Inflammatory macrophage treated with lipopolysaccharide for 1 hour (primary cell): ENCODE measurements around the gene COL4A1.

Source experiments
- DNase-seq, 2 donors: peaks; one replicate each; pipeline ENCODE4 v3.0.0-alpha.2; 2020 to 2022

The COL4A1 gene

DNA sequence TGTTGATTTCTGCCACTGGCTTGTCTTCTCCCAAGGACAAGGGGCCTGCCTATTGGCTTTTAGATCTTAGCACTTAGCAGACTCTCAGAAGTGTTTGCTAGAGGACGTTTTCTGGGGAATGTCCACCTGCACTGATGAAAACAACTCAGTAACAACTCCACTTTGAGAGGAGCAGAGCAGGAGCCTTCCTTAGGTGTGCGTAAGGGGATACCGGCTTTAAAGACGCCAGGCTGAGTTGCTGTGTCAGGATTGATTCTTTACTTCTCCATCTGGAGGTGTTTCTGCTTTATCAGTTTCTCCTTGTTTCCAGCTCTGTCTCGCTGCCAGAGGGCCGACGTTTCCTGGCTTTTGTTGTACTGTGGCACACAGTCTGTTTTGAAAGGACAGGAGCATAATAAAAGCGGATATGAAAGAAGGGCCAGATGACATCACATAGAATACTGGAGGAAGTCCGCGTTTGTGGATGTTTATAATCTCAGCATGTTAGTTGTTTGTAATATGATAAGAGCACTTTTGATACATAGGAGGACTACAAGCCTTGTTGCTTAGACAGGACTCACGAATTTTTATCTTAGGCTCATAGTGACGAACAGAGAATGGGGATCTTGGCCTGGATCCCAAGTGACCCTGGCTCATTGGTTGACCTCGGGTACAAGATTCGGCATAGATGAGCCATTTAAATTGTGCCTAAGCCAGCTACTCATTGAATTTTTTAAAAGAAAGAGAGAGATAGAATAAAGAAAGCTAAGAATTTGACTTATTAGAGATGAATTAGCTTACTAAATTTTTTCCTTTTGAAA, 34.7 kb upstream of the COL4A1 start:
- peak; percentile 38 to 47 for DNase-seq

DNA sequence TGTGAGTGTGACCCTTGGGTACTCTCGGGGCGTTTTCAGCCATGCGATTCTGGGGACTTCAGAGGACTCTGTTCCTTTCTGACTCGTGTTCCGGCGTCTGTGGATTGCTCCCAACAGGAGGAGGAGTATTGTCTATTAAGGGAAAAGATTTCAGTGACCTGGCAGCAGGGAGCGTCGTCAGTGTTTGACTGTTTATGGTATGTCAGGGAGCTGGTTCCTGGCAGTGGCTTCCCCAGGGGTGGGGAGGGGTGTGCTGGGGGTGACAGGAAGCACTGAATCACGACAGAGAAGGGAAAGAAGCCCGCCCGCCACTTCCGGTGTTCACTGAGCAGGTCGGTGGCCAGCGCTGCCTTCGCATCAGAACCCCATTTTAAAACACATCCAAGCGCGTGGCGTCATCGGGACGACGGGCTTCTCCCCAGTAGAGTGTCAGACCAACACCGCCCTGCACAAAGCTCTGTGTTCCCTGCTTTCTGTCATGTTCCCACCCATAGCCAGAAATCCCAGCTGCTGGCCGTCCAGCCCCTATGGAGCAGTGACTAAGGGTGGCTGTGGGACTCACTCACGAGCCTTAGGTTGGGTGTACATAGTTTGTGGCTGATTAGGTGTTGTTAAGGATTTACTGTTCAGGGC, 34.0 kb upstream of the COL4A1 start:
- DNase-seq: peak; percentile 17 to 19

DNA sequence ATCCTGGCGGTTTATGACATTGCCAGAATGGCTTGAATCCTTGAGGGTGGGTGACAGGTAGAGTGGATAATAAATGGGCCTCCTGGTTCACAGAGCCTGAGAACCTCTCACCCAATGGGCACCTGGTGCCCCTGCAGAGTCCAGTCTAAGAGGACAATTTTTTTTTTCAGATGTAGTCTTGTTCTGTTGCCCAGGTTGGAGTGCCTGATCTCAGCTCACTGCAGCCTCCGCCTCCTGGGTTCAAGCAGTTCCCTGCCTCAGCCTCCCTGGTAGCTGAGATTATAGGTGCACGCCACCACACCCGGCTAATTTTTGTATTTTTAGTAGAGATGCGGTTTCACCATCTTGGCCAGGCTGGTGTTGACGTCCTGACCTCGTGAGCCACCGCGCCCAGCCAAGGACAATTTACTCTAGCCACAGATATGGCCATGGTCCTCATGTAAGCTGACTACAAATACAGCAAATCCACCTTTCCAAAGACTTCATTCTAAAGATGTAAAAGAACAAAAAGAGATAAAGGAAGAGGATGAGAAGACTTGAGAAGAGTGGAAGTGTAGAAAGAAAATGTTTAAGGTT, 33.1 kb upstream of the COL4A1 start:
- DNase-seq: no peak

DNA sequence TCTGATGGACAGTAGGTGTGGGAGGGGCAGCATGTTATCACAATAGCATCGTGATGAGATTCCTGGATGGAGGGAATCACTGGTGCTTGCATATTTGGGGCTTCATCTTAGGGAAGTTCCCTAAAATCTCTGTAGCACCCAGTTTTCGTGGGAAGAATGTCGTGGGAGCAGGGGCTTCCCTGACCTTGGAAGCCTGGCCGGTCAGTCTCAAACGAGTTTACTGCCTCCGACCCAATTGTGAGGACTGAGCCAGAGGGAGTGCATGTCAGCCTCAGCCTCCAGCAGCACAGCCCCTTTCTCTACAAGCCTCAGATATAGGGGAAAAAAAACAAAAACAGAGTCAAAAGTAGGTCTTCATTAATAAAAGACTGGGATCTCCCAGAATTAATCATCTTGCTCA, 32.3 kb upstream of the COL4A1 start:
- DNase-seq: no peak

DNA sequence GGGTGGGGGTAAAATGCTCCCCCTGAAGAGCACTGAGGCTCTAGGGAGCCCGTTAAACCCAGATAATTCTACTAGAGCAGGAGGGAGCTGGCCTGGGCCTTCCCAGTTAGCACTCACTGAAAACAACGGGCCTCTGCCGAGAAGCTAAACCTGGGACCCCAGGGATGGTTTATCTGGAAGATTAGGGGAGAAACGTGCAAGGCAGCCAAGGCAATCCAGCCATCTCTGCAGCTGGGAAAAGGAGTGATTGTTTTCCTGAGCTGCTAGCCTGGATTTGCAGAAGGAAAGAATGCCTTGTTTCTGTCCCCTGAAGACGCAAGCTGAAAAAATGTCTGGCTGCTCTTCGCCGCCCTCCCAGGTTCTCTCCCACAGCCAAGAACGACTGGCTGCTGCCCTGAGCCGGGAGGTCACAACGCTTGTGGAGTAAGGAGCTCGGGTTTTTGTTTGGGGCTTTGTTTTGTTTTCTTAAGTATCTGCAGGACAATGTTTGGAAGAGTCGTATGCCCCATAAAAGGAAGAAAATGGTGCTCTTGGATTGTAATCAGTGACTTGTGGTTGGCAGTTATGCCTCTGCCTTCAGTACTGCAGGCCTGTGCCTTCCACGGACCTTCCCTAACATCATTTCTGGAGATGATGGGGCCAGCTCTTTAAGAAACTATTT, 31.6 kb upstream of the COL4A1 start:
- no peak for DNase-seq

- no peak for DNase-seq
These were observed 30.3 kb upstream of the COL4A1 start for GRCh38 chr13:110337247-110337646.

DNA sequence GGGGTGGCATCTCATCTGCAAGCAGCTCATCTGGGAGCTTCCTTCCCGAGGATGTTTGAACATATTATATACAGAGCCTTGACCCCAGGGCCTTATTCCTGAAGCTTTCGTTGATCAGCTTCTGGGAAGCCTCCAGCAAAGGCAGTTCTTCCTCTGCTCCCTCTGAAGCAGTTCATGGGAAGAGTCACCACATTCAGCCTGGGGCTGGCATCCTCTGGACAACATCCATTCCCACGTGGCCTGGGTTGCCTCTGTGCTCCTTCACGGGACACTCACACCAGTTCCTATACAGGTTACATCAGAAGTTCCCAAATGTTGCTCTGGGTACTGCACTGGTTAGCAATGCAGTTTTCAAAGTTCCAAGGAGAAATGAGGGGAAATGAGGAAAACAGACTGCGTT, 29.7 kb upstream of the COL4A1 start:
- no peak for DNase-seq

GRCh38 chr13:110336108-110336507, 29.2 kb upstream of the COL4A1 start:
- DNase-seq: no peak

DNA sequence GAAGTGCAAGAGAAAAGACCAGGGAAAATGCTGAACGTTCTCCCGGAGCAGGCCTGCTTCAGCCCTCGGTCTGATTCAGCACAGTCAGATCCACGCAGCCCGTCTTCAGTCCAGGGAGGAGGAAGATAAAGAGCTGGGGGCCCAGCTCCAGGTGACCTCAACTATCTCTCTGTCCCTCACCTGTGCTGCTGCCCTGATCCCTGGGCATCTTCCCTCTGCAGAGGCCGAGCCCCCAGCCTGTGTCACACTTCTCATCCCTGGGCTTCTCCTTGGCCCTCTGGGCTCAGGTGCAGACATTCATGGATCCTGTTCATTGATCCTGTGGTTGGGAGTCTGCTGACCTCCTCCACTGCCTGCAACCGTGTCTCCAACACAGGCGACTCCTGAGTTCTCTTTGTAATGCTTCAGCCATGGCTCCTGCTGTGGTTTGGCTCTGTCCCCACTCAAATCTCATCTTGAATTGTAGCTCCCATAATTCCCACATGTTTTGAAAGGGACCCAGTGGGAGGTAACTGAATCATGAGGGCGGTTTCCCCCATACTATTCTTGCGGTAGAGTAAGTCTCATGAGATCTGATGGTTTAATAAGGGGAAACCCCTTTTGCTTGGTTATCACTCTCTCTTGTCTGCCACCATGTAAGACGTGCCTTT, 28.0 kb upstream of the COL4A1 start:
- DNase-seq: no peak

GRCh38 chr13:110334256-110334655, 27.3 kb upstream of the COL4A1 start:
- DNase-seq: no peak

DNA sequence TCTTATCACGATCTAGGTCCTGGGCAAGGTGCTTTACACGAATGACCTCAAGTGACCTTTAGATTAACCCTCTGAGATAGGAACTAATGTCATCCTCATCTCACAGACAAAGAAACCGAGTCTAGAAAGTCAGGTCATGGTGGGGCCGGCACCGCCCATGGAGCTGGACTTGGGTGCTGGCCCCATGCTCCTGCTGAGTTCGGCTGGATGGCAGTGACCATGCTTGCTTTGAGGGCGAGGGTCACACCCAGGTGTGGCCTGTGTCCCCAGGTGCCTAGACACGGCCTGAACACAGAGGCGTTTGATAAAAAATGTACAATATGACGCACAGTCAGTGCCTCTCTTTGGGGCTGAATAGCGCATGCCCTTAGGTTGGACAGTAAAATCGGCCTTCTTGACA, 26.9 kb upstream of the COL4A1 start:
- DNase-seq: no peak

GRCh38 chr13:110332750-110333149, 25.8 kb upstream of the COL4A1 start:
- no peak for DNase-seq

DNA sequence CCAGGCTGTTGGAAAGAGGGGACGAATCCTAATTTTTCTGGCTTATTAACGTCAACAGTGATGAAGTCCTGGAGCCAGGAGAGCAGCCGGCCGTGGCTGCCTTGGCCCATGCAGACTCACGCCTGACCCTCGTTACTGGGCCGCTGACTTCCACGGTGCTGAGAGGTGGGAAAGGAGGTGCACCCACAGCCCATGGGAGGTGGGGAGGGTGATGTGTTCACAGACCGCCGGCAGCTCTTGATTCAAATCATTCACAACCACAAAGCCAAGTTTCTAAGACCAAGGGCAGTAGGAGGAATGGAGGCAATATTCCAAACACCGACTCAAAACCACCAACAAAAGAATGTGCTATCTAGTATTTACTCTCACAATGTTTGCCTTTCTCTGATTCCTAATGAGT, 24.4 kb upstream of the COL4A1 start:
- DNase-seq: no peak

DNA sequence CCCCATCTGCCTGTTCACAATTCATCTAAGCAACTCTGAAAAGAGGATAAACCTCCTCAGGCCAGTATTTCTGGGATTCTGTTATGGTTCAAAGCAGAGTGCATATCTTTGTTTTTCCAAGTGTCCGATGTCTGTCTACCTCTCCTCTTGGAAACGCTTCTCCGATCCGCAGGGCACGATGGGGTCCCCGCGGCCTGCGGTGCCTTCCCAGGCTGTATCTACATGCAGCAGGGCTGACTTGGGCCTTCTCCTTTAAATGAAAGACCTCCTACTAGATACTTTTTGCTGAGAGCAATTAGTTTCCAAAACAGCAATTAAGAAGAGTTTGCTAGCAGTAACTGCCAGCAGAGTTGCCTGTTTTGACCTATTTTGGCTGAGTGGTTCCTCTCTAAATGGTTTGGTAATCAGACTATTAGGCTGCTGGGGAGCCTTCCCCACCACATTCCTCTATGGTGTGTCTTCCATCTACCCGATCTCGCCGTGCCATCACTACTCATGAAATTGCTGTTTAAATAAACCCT, 23.6 kb upstream of the COL4A1 start:
- no peak for DNase-seq

- DNase-seq: no peak
These were observed 23.0 kb upstream of the COL4A1 start for GRCh38 chr13:110329798-110330461.

GRCh38 chr13:110329258-110329657, 22.3 kb upstream of the COL4A1 start:
- DNase-seq: no peak

DNA sequence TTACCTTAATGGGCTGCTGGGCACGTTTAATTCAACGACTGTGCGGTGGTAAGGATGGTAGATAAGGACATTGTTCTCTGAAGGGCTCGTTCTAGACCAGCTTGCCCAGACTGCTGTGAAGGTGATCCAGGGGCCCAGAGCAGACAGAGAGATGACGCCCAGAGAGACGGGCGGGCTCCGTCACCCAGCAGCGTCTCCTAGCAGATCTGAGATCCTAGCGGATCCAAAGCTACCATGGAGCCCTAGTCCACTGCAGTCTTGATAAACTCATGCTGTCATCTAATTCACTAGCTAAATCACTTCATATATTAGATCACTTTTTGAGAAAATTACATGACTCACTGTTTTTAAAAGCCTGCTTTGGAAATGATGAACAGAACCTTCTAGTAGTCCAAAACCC, 21.6 kb upstream of the COL4A1 start:
- no peak for DNase-seq

DNA sequence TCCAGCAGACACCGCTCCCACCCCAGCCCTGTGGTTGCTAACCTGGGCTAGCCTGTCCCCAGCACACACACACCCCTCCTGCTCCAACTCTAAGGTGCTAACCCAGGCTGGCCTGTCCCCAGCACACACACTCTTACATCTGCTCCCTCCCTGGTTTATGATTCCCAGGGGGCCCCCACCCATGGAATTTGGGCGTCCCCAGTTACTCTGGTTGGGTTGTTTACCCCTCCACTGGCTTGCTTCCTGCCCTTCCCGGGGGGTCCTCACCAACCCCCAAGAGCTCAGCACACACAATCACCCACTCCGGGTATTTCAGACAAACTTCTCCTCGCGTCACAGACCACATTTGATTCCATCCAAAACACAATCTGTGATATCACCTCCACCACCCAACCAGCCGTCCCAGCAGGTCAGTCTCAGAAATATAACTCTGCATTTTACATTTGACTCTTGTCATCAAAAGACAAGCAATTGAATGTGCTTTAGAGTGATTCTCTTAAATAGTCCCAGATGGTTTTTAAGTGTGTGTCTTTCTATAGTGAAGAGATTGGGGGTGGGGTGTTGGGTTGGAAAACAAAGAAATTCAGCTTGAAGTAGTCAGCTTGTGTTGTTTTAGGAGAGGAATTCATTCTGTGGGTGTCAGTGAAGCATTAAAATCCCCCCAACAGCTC, 20.2 kb upstream of the COL4A1 start:
- no peak for DNase-seq

GRCh38 chr13:110326263-110326904, 19.4 kb upstream of the COL4A1 start:
- DNase-seq: no peak

DNA sequence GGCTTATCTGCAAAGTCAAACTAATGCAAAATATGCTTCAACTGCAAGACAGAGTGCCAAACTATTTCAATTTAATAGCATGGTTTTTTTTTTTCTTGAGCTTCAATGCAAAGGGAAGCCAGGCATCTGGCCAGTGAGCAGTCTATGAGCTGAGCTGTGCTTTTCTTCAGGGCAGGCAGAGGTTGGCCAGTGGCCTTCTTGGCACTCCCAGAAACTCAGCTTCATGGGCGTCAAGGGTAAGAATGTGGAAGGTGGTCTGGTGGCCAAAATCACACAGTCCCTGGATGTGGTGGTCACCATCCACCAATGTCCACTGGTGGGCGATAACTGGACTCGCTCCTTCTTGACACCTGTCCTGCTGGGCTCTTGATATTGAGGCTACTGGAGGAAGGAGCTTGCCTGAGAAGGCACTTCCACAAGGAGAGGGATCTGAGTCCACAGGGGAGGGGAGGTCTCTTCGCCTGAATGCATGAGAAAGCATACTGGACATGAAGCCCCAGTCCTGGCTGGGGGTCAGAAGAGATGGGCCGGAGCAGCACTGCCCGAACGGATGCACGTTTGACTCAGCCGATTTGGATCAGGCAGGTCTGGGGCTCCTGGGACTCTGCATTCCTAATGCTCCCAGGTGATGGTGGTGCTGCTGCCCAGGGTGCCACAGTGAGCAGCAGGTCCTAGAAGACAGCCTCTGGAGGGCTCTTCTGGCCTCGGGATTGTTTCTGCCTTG, 17.2 kb upstream of the COL4A1 start:
- DNase-seq: no peak
